Measurements from ENCODE around the gene IGFBPL1. TPM values are rescaled to one million over a fixed set of nuclear protein-coding genes. Genes with fewer than 3 reads are reported as not detected.

The IGFBPL1 gene
- total and polyA plus RNA-seq, 2 of the 13 experiments (the other 11 are each of a cell fraction or from before 2014, with no cell fraction given) = 0.24 TPM; not detected in 1

- TF ChIP-seq POLR2AphosphoS2 (IDR thresholded peaks at IDR 0.05; ENCODE audit: low read depth, low read length) = no peak
- 0 out of 2 replicates have a peak, but pooled peaks have one; percentile 2 for TF ChIP-seq ZNF580 (CRISPR knock-in tag; IDR thresholded peaks at IDR 0.05; ENCODE audit: borderline replicate concordance, low read depth)
- no peak for TF ChIP-seq BORCS8-MEF2B (CRISPR knock-in tag; IDR thresholded peaks at IDR 0.05)
- TF ChIP-seq ZNF530 (CRISPR knock-in tag; IDR thresholded peaks at IDR 0.05; ENCODE audit: low read depth) = no peak
- no peak for TF ChIP-seq AKNA (CRISPR knock-in tag; IDR thresholded peaks at IDR 0.05; ENCODE audit: borderline replicate concordance)
- TF ChIP-seq KMT2B (CRISPR knock-in tag; IDR thresholded peaks at IDR 0.05) = no peak
- no peak for TF ChIP-seq UBTF (CRISPR knock-in tag; IDR thresholded peaks at IDR 0.05)
- TF ChIP-seq SSRP1 (CRISPR knock-in tag; IDR thresholded peaks at IDR 0.05) = no peak
- no peak for TF ChIP-seq RERE (CRISPR knock-in tag; IDR thresholded peaks at IDR 0.05; ENCODE audit: low read depth)
- TF ChIP-seq ZNF503 (CRISPR knock-in tag; IDR thresholded peaks at IDR 0.05) = no peak
- TF ChIP-seq REL (CRISPR knock-in tag; conservative IDR thresholded peaks at IDR 0.05) = no peak
- TF ChIP-seq ERF (CRISPR knock-in tag; IDR thresholded peaks at IDR 0.05) = 0 out of 2 replicates have a peak, but pooled peaks have one; percentile 1
- TF ChIP-seq HNRNPH1 (optimal IDR thresholded peaks at IDR 0.05; ENCODE audit: low read depth, low read length) = no peak
Measured at GRCh38 chr9:38443597-38443996, 19.3 kb upstream of the IGFBPL1 start (continued).

Measured in HepG2 (cell line).